Measurements from ENCODE around the gene CEP350. TPM values are rescaled to one million over a fixed set of nuclear protein-coding genes. Genes with fewer than 3 reads are reported as not detected.

Gene CEP350
- total RNA-seq: 56.3 and 72.4 TPM in 2 replicates

DNA sequence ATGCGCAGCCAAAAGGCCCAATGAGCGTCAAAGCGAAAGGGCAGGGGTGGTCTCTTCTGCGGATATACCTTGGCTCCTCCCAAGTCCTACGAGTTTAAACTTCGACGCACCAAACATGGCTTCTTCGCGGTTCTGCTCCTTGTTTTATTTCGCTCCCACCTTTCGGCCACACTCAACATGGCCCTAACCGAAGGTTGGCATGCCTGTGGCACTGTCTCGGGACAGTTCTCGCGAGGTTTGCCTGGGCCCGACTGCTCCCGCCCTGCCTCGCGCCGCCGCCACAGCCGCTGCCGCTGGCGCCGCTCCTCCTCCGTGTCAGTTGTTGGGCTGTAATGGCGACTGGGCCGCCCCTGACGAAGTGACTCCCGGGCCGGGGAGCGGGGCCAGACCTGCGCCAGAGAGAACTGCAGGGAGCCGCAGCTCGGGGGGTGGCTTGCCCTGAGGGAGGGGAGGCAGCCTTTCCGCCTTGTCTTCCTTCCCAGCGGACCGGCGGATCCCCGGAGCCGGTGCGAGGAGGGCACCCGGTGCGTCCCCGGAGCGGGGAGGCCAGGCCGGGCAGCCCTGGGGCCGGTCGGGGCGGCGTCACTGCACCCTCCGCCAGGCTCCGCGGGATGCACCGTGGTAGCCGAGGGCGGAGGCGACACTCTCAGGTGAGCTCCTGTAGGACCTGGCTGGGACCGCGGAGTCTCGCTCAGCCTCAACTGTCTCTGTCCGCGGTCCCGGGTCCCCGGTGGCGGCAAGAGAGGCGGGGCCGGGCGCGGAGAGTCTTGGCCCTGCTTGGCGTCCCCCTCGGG lies at the start of gene CEP350:
TSS of gene CEP350 (plus strand) at position 318 of the 794 bp plus-strand sequence. CDS start 31,372 bp downstream, outside the sequence.

GRCh38 chr1:180154325-180155181 lies 199.9 kb downstream of the CEP350 start, which contains the start of gene QSOX1:
Gene QSOX1 (plus strand): TSS chr1:180154869. CDS start chr1:180154908, 39 bp downstream.

Other genes starting within 250 kb of the CEP350 start
- gene FAM163A, start 211.5 kb upstream of the CEP350 start, total RNA-seq: under 0.01 TPM in 1 of 2 replicates, not detected in the other
- gene TOR1AIP2, start 77.0 kb upstream of the CEP350 start, total RNA-seq: 93.2 and 172 TPM in 2 replicates
- 55.1 and 56.0 TPM in 2 replicates for gene TOR1AIP1, start 72.5 kb upstream of the CEP350 start, total RNA-seq
- 210 and 1,427 TPM in 2 replicates for gene QSOX1, start 200.1 kb downstream of the CEP350 start, total RNA-seq